Measurements from ENCODE around the gene SLC4A4. TPM values are rescaled to one million over a fixed set of nuclear protein-coding genes. Genes with fewer than 3 reads are reported as not detected.

Gene SLC4A4
- polyA plus RNA-seq, 1 of the 3 experiments (the other 2 are of a cell fraction): not detected

GRCh38 chr4:71322425-71322824 lies 16.4 kb upstream of the SLC4A4 start:
- Histone ChIP-seq H3K9me3 (no peaks in the 10 kb centered on the region), H3K79me2 (ENCODE audit: insufficient read depth) (no peaks in the 10 kb centered on the region), H3K4me3 (ENCODE audit: low read depth in 2 of 2, low read length in 1 of 2) (no peak overlapping the region), H2AFZ (ENCODE audit: low read depth) (no peak overlapping the region), H4K20me1 (ENCODE audit: insufficient read depth) (no peaks in the 10 kb centered on the region), H3K4me2 (no peak overlapping the region), H3K9me2 (no peaks in the 10 kb centered on the region), H3K36me3 (replicated peaks in 1 of 2; ENCODE audit: control insufficient read depth in 1 of 2, insufficient read depth in 2 of 2, low read length in 1 of 2) (no peaks in the 10 kb centered on the region), H3F3A (replicated peaks; ENCODE audit: insufficient read depth) (no peaks in the 10 kb centered on the region), H3K27ac (ENCODE audit: low read depth in 2 of 2, low read length in 1 of 2) (no peak overlapping the region), H3K4me1 (ENCODE audit: control insufficient read depth in 1 of 2, insufficient read depth in 2 of 2, low read depth in 1 of 2, low read length in 1 of 2) (no peaks in the 10 kb centered on the region), H3K9ac (no peak overlapping the region), H3K27me3 (ENCODE audit: insufficient read depth) (no peaks in the 10 kb centered on the region)
- ChIA-PET CTCF (no interaction called here), POLR2A (no interaction called here)
- DNase-seq: no peak
- 2% methylated on average over 3 of the region's 3 CpGs for WGBS (ENCODE audit: low lambda C conversion rate)
- TF ChIP-seq RAD21 (IDR thresholded peaks at IDR 0.05; ENCODE audit: low read length) (no peak), MEF2A (IDR thresholded peaks at IDR 0.05; ENCODE audit: borderline replicate concordance, low read depth) (no peak), FOXJ3 (CRISPR knock-in tag; IDR thresholded peaks at IDR 0.05) (no peak), EP300 (IDR thresholded peaks at IDR 0.05; ENCODE audit: borderline replicate concordance in 1 of 2, low read depth in 1 of 2, low read length in 1 of 2) (no peak), USF2 (IDR thresholded peaks at IDR 0.05; ENCODE audit: borderline replicate concordance, low read depth, low read length) (no peak), ZBTB33 (IDR thresholded peaks at IDR 0.05; ENCODE audit: borderline replicate concordance, low read depth) (no peak), RXRA (IDR thresholded peaks at IDR 0.05; ENCODE audit: borderline replicate concordance, low read depth) (no peak)

GRCh38 chr4:71333368-71333767 lies 5.5 kb upstream of the SLC4A4 start:
- H3K9ac ChIP-seq: no peak overlapping the region
- H4K20me1 ChIP-seq (ENCODE audit: insufficient read depth): no peaks in the 10 kb centered on the region
- H3K4me2 ChIP-seq: no peak overlapping the region
- no peaks in the 10 kb centered on the region for H3K36me3 ChIP-seq (replicated peaks in 1 of 2; ENCODE audit: control insufficient read depth in 1 of 2, insufficient read depth in 2 of 2, low read length in 1 of 2)
- CTCF ChIA-PET: no interaction called here
- POLR2A ChIA-PET: no interaction called here
- no peak overlapping the region for H2AFZ ChIP-seq (ENCODE audit: low read depth)
- no peak for DNase-seq
- H3K9me3 ChIP-seq: no peaks in the 10 kb centered on the region
- H3K27me3 ChIP-seq (ENCODE audit: insufficient read depth): no peaks in the 10 kb centered on the region
- no peaks in the 10 kb centered on the region for H3K79me2 ChIP-seq (ENCODE audit: insufficient read depth)
- H3K27ac ChIP-seq (ENCODE audit: low read depth in 2 of 2, low read length in 1 of 2): no peak overlapping the region
- H3F3A ChIP-seq (replicated peaks; ENCODE audit: insufficient read depth): no peaks in the 10 kb centered on the region
- no peaks in the 10 kb centered on the region for H3K4me1 ChIP-seq (ENCODE audit: control insufficient read depth in 1 of 2, insufficient read depth in 2 of 2, low read depth in 1 of 2, low read length in 1 of 2)
- no peak for TF ChIP-seq TCF12 (IDR thresholded peaks at IDR 0.05)
- TF ChIP-seq NRF1 (IDR thresholded peaks at IDR 0.05; ENCODE audit: low read depth, low read length): no peak
- TF ChIP-seq FOXM1 (IDR thresholded peaks at IDR 0.05; ENCODE audit: low read depth): no peak
- TF ChIP-seq GABPA (IDR thresholded peaks at IDR 0.05; ENCODE audit: low read depth): no peak
- TF ChIP-seq NFIC (IDR thresholded peaks at IDR 0.05; ENCODE audit: borderline replicate concordance): no peak
- TF ChIP-seq EZH2phosphoT487 (IDR thresholded peaks at IDR 0.05; ENCODE audit: borderline replicate concordance, low read depth): no peak
- TF ChIP-seq REST (IDR thresholded peaks at IDR 0.05; ENCODE audit: low read depth, low read length): no peak
- TF ChIP-seq SIN3A (IDR thresholded peaks at IDR 0.05; ENCODE audit: borderline replicate concordance, low read depth, low read length): no peak
- no peak for TF ChIP-seq PBX3 (IDR thresholded peaks at IDR 0.05)
- TF ChIP-seq SMC3 (IDR thresholded peaks at IDR 0.05; ENCODE audit: low read depth, low read length): no peak
- no peak for TF ChIP-seq RCOR1 (IDR thresholded peaks at IDR 0.05; ENCODE audit: low read length)
- TF ChIP-seq EP300 (IDR thresholded peaks at IDR 0.05; ENCODE audit: borderline replicate concordance in 1 of 2, low read depth in 1 of 2, low read length in 1 of 2): no peak
- TF ChIP-seq FOSL2 (IDR thresholded peaks at IDR 0.05; ENCODE audit: borderline replicate concordance, low read depth): no peak
- TF ChIP-seq GATA2 (CRISPR knock-in tag; IDR thresholded peaks at IDR 0.05): no peak
- 0% methylated on average over 3 of the region's 3 CpGs for WGBS (ENCODE audit: low lambda C conversion rate)
- H3K4me3 ChIP-seq (ENCODE audit: low read depth in 2 of 2, low read length in 1 of 2): no peak overlapping the region
- no peaks in the 10 kb centered on the region for H3K9me2 ChIP-seq
